ENCODE results near the gene CDX1.

CDX1 gene

DNA sequence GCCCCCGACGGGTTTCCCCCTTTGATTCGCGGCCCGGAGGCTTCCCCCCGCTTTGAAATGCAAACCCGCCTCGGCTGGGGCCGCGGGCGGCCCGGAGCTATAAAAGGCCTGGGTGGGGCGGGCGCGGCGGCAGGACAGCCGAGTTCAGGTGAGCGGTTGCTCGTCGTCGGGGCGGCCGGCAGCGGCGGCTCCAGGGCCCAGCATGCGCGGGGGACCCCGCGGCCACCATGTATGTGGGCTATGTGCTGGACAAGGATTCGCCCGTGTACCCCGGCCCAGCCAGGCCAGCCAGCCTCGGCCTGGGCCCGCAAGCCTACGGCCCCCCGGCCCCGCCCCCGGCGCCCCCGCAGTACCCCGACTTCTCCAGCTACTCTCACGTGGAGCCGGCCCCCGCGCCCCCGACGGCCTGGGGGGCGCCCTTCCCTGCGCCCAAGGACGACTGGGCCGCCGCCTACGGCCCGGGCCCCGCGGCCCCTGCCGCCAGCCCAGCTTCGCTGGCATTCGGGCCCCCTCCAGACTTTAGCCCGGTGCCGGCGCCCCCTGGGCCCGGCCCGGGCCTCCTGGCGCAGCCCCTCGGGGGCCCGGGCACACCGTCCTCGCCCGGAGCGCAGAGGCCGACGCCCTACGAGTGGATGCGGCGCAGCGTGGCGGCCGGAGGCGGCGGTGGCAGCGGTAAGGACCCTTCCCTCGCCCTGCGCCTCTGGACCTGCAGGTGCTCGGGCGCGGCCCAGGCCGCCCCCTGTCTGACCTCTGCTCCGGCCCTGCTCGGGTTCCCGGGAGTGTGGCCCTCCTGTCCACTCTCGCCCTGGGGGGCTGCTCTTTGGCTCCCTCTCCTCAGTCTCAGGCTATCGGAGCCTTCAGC is at the start of gene CDX1:
CDX1 (plus strand) TSS at position 129 of the 862 bp plus-strand sequence; CDS start at position 228, 99 bp downstream.
- no peak for DNase-seq (ENCODE audit: low read depth, low spot score)
- TF ChIP-seq, protein P1, sequence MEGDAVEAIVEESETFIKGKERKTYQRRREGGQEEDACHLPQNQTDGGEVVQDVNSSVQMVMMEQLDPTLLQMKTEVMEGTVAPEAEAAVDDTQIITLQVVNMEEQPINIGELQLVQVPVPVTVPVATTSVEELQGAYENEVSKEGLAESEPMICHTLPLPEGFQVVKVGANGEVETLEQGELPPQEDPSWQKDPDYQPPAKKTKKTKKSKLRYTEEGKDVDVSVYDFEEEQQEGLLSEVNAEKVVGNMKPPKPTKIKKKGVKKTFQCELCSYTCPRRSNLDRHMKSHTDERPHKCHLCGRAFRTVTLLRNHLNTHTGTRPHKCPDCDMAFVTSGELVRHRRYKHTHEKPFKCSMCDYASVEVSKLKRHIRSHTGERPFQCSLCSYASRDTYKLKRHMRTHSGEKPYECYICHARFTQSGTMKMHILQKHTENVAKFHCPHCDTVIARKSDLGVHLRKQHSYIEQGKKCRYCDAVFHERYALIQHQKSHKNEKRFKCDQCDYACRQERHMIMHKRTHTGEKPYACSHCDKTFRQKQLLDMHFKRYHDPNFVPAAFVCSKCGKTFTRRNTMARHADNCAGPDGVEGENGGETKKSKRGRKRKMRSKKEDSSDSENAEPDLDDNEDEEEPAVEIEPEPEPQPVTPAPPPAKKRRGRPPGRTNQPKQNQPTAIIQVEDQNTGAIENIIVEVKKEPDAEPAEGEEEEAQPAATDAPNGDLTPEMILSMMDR (IDR thresholded peaks at IDR 0.05; ENCODE audit: low read depth, low read length) = no peak
- H3K4me3 ChIP-seq (ENCODE audit: low read depth, low read length) = no peak within 1 kb of the TSS
- in situ Hi-C loops (cut with HindIII; ENCODE audit: low sequenced_read_pairs) = no loop called here

DNA sequence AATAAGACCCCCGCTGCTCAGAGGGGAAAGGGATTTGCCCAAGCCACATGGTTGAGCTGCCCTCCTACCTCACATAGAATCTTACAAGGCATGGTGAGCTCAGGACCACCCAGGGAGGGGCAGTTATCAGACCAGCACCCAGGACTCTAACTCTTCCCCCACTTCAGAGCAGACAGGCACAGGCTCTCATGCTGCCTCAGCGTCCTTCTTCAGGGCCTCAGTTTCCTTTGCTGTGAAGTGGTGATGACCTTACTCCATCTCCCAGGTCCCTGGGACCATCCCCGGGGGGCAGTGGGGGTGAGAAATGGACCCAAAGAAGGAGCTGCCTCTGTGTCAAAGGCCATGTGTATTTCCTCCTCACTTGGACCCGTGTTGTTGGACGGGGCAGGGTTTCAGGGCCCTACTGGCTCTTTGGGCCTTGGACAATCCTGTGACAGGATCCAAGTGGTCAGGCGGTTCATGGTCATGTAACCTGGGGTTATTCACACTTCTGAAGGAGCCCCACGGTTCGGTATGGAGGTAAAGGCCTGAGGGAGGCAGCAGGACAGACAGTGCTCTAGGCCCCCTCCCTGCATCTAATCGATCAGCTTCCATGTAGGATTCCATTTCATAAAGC is 48.5 kb upstream of the CDX1 start:
- H3K4me3 ChIP-seq (ENCODE audit: low read depth, low read length) = no peak overlapping the region
- TF ChIP-seq, protein P1 (IDR thresholded peaks at IDR 0.05; ENCODE audit: low read depth, low read length) = no peak
- in situ Hi-C loops (cut with HindIII; ENCODE audit: low sequenced_read_pairs) = no loop called here

DNA sequence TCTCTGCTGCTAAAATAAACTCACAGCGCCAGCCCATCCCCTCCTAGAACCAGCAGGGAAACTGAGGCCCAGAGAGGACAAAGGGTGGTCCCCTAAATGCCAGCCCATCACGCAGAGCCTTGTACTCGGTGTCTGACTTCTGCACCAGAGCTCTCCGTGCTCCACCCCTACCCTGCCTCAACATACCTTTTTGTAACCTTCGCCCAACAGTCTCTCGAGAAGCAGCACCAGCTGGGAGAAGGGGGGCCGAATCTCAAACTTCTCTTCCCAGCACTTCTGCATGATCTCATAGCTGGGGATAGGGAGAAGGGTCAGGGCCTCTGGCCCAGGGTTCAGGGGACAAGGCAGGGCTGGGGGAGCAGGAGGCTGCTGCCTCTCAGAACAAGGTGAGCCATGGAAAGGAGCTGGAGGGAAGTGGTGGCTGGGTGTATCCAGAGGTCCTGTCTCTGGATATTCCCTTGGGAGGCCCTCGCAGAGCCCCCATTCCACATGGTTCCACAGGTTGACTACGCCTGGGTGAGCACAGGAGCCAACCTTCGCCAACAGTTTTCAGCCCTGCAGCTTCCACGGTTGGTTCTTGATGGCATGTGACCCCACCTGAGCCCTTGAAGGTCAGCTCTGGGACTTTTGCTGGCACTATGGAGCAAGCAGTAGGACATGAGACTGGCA is 47.9 kb upstream of the CDX1 start:
- H3K4me3 ChIP-seq (ENCODE audit: low read depth, low read length) = no peak overlapping the region
- no peak for DNase-seq (ENCODE audit: low read depth, low spot score)
- TF ChIP-seq, protein P1 (IDR thresholded peaks at IDR 0.05; ENCODE audit: low read depth, low read length) = no peak
- in situ Hi-C loops (cut with HindIII; ENCODE audit: low sequenced_read_pairs) = no loop called here

More for the DNA sequence above, 48.5 kb upstream of the CDX1 start:
- DNase-seq (ENCODE audit: low read depth, low spot score) = no peak

DNA sequence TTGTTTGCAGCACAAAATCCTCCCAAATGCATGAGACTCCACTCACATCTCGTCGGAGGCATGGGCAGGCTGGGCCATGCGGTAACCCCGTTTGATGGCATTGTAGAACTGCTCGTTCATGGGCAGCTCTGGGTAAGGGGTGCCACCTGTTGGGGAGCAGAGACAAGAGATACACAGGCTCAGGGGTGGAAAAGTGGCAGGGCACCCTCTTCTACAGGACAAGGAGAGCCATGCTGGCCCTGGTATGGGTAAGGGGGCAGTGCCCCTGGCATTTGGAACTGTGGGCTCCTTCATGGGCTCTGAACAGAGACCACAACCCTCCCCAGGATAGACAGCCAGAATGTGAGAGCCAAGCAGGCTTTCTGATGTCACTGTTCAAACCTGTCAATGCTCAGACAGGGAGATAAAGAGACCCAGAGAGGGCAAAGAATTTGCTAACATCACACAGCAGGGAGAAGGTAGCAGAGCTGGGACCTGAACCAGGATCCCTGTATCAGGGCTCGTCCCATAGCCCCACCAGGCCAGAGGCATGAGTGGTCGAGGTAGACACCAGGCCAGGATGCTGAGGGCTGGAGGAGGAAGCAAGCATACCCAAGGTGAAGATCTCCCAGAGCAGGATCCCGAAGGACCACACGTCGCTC is 47.0 kb upstream of the CDX1 start:
- DNase-seq (ENCODE audit: low read depth, low spot score) = no peak
- TF ChIP-seq, protein P1 (IDR thresholded peaks at IDR 0.05; ENCODE audit: low read depth, low read length) = no peak
- in situ Hi-C loops (cut with HindIII; ENCODE audit: low sequenced_read_pairs) = no loop called here
- H3K4me3 ChIP-seq (ENCODE audit: low read depth, low read length) = no peak overlapping the region

DNA sequence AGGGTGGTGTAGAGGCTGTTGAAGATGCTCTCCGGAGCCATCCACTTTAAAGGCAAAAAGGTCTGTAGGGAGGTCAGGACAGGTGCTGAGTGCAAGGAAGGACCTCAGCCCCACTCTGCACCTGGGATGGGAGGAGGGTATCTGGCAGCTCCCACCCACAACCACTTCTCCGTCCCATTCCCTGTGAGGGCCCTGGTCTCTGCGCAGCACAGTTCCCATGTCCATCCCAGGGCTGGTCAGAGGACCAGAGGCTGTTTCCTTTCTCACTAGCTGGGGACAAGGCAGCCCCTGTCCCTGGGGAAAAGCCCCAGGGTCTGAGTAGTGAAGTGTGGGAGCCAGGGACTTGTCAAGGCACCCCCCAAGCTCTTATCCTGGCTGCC is 46.5 kb upstream of the CDX1 start:
- in situ Hi-C loops (cut with HindIII; ENCODE audit: low sequenced_read_pairs) = no loop called here
- no peak for DNase-seq (ENCODE audit: low read depth, low spot score)
- TF ChIP-seq, protein P1 (IDR thresholded peaks at IDR 0.05; ENCODE audit: low read depth, low read length) = no peak
- no peak overlapping the region for H3K4me3 ChIP-seq (ENCODE audit: low read depth, low read length)
